Endodermal cell (in vitro differentiated cells): ENCODE results near the gene CHMP2B. TPM values are rescaled to one million over a fixed set of nuclear protein-coding genes. Genes with fewer than 3 reads are reported as not detected.

Experiments used
- DNase-seq: peaks from one replicate; pipeline ENCODE4 v3.0.0-alpha.2; 2017
- H3K27ac ChIP-seq: 2 replicates; pipeline ENCODE4 v1.5.1; 2013; ENCODE audit warnings: mild to moderate bottlenecking, low read depth, low read length, moderate library complexity
- H3K27me3 ChIP-seq: 2 replicates; pipeline ENCODE4 v1.6.1; 2013; ENCODE audit warnings: mild to moderate bottlenecking, low read length, moderate library complexity; ENCODE audit not compliant: insufficient read depth, control insufficient read depth, poor library complexity, severe bottlenecking
- H3K36me3 ChIP-seq: 2 replicates; pipeline ENCODE4 v1.7.0; 2013; ENCODE audit warnings: mild to moderate bottlenecking, low read length, moderate library complexity; ENCODE audit not compliant: control insufficient read depth, insufficient read depth
- H3K4me1 ChIP-seq: one replicate; pipeline ENCODE4 v1.7.0; 2013; ENCODE audit warnings: low read length; ENCODE audit not compliant: control insufficient read depth, insufficient read depth
- H3K4me3 ChIP-seq: 2 replicates; pipeline ENCODE4 v1.5.1; 2013; ENCODE audit warnings: mild to moderate bottlenecking, low read length, moderate library complexity
- H3K9ac ChIP-seq: 2 replicates; pipeline ENCODE4 v1.6.1; 2013; ENCODE audit warnings: mild to moderate bottlenecking, low read length, moderate library complexity; ENCODE audit not compliant: poor library complexity, severe bottlenecking; ENCODE audit errors: extremely low read depth
- H3K9me3 ChIP-seq: 2 replicates; pipeline ENCODE4 v1.6.1; 2013; ENCODE audit warnings: mild to moderate bottlenecking, low read length, moderate library complexity; ENCODE audit not compliant: control insufficient read depth
- H3K27ac Mint-ChIP-seq: 2 replicates; pipeline ENCODE4 v1.8.0; 2020; ENCODE audit warnings: mixed read lengths
- H3K27me3 Mint-ChIP-seq: 2 replicates; pipeline ENCODE4 v1.8.0; 2021; ENCODE audit warnings: mild to moderate bottlenecking, mixed read lengths; ENCODE audit not compliant: insufficient read depth
- H3K36me3 Mint-ChIP-seq: 2 replicates; pipeline ENCODE4 v1.8.0; 2020; ENCODE audit warnings: low read depth, mixed read lengths
- H3K4me1 Mint-ChIP-seq: 2 replicates; pipeline ENCODE4 v1.8.0; 2020; ENCODE audit warnings: mixed read lengths
- H3K4me3 Mint-ChIP-seq: 2 replicates; pipeline ENCODE4 v1.8.0; 2020; ENCODE audit warnings: mild to moderate bottlenecking, moderate library complexity, mixed read lengths
- H3K9me3 Mint-ChIP-seq: 2 replicates; pipeline ENCODE4 v1.8.0; 2020; ENCODE audit warnings: mild to moderate bottlenecking, mixed read lengths
- CTCF ChIP-seq: fragments of 200-600 bp; sonication (generic); conservative IDR thresholded peaks from 2 replicates; pipeline ENCODE4 v1.5.0; 2021; ENCODE audit warnings: antibody characterized with exemption, mild to moderate bottlenecking
- WGBS, 2 experiments: methylation state at CpG; one replicate each; pipeline versions ENCODE4 v1.1.5 to v1.1.7; 2013; ENCODE audit warnings: missing lambda C conversion rate in 2 of 2, mixed read lengths in 1 of 2; ENCODE audit not compliant: insufficient coverage in 1 of 2, insufficient read length in 1 of 2; 5-methylcytosine and 5-hydroxymethylcytosine counted together
- total RNA-seq, 2 donors: library from RNA; stranded (reverse); fragmentation: NEBNext Ultra II Directional in 1 of 2; extraction: Animal tissue kit (Norgen Biotek cat#: 25700) in 1 of 2; gene quantifications; 2 replicates in 1 of 2; 3 replicates in 1 of 2; pipeline ENCODE4 v1.2.1, GENCODE V29; 2021

CHMP2B gene
- total RNA-seq, 2 donors from 2014 or later: 31.7 to 44.0 TPM

- no peak for DNase-seq
- Histone ChIP-seq H3K4me1 (no peaks in the 10 kb centered on the region), H3K36me3 (no peaks in the 10 kb centered on the region), H3K27ac (no peak overlapping the region), H3K27me3 (no peaks in the 10 kb centered on the region), H3K4me3 (no peak overlapping the region), H3K9me3 (no peaks in the 10 kb centered on the region), H3K9ac (no peak overlapping the region)
- Mint-ChIP-seq H3K4me1 (peaks cover 15% of the 10 kb centered on the region), H3K4me3 (no peak overlapping the region), H3K9me3 (no peaks in the 10 kb centered on the region), H3K36me3 (no peaks in the 10 kb centered on the region), H3K27me3 (no peaks in the 10 kb centered on the region), H3K27ac (no peak overlapping the region)
- TF ChIP-seq CTCF: no peak
- WGBS, 2 experiments: 92 to 100% methylated on average over 1 of the region's 1 CpG
Measured at GRCh38 chr3:87206635-87207034, 20.5 kb upstream of the CHMP2B start.

- DNase-seq: no peak
- Mint-ChIP-seq H3K27ac (no peak overlapping the region), H3K4me1 (peaks cover 19% of the 10 kb centered on the region), H3K4me3 (no peak overlapping the region), H3K27me3 (no peaks in the 10 kb centered on the region), H3K9me3 (no peaks in the 10 kb centered on the region), H3K36me3 (no peaks in the 10 kb centered on the region)
- no peak overlapping the region for H3K9ac ChIP-seq
- 83 to 85% methylated on average over 1 of the region's 1 CpG for WGBS, 2 experiments
- H3K4me1 ChIP-seq: no peaks in the 10 kb centered on the region
- H3K4me3 ChIP-seq: no peak overlapping the region
- H3K27me3 ChIP-seq: no peaks in the 10 kb centered on the region
- H3K36me3 ChIP-seq: no peaks in the 10 kb centered on the region
- no peak for TF ChIP-seq CTCF
- H3K9me3 ChIP-seq: no peaks in the 10 kb centered on the region
- H3K27ac ChIP-seq: no peak overlapping the region
Measured at GRCh38 chr3:87207460-87207859, 19.6 kb upstream of the CHMP2B start.

- no peak overlapping the region for H3K9ac ChIP-seq
- H3K4me1 Mint-ChIP-seq: peaks cover 21% of the 10 kb centered on the region
- H3K27me3 Mint-ChIP-seq: no peaks in the 10 kb centered on the region
- no peak overlapping the region for H3K4me3 ChIP-seq
- no peak overlapping the region for H3K27ac Mint-ChIP-seq
- DNase-seq: no peak
- no peaks in the 10 kb centered on the region for H3K9me3 Mint-ChIP-seq
- no peak overlapping the region for H3K27ac ChIP-seq
- H3K9me3 ChIP-seq: no peaks in the 10 kb centered on the region
- H3K36me3 Mint-ChIP-seq: no peaks in the 10 kb centered on the region
- 92% methylated on average over 2 of the region's 2 CpGs; no CpG with 5 or more reads in 1 of the 2 experiments for WGBS, 2 experiments
- no peak overlapping the region for H3K4me3 Mint-ChIP-seq
- no peaks in the 10 kb centered on the region for H3K27me3 ChIP-seq
- no peaks in the 10 kb centered on the region for H3K4me1 ChIP-seq
- TF ChIP-seq CTCF: no peak
- no peaks in the 10 kb centered on the region for H3K36me3 ChIP-seq
Measured at GRCh38 chr3:87209111-87209510, 18.0 kb upstream of the CHMP2B start.
